Activated T-helper 1 cell treated with Interleukin-2 at 50 U/mL for 16 hours (primary cell): ENCODE measurements around the gene JCAD.
A peak's percentile ranks its signal among the peaks of the same experiment; 100 is the strongest.
"Not testable (repeated sequence)": the region's sequence is repeated elsewhere in the genome, so short reads cannot be mapped to it uniquely, and the experiment has no call there.

Experiments
- DNase-seq: peaks from one replicate; pipeline ENCODE4 v3.0.0-alpha.2; 2020; ENCODE audit warnings: low read depth

The JCAD gene

GRCh38 chr10:30026578-30026977, 32.8 kb downstream of the JCAD start:
- DNase-seq: no peak

- DNase-seq: no peak
Observed at GRCh38 chr10:30026080-30026479, 33.3 kb downstream of the JCAD start.

- not testable (repeated sequence) for DNase-seq
Observed at GRCh38 chr10:30025428-30025827, 34.0 kb downstream of the JCAD start.

GRCh38 chr10:30022590-30022989, 36.8 kb downstream of the JCAD start:
- no peak for DNase-seq

DNA sequence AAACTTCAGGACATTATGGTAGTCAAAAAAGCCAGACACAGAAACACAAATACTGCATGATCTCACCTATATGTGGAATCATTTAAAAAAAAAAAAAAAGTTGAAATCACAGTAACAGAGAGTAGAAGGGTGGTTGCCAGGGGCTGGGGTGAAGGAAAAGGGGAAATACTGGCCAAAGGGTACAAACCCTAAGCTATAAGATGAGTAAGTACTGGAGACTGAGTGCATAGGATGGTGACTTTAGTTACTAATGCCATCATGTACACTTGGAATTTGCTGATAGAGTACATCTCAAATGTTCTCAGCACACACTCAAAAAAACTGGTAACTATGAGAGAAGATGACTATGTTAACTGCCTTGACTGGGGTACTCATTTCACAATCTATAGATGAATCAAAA, 39.9 kb downstream of the JCAD start:
- no peak for DNase-seq

GRCh38 chr10:30018496-30018895, 40.9 kb downstream of the JCAD start:
- DNase-seq: no peak

GRCh38 chr10:30017966-30018365, 41.4 kb downstream of the JCAD start:
- no peak for DNase-seq

- DNase-seq: no peak
Observed at GRCh38 chr10:30017556-30017955, 41.8 kb downstream of the JCAD start.

DNA sequence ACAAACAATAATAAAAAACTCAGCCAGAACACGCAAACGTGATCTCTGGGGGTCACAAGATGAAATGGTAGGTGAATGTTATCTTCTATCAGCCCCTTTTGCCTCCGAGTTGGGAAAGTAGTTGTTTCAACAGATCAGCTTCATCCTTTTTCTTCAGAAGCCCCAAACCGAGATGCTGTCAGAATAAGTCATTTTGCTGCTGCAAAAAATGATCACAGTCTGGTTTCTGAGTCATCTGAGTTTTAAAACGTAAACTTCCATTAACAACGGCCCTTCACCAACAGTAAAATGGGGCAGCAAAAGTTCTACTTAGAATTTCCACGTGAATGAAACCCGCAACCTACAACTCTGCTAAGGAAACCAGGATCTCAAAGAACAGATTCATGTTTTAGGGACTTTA, 44.9 kb downstream of the JCAD start:
- DNase-seq: no peak

DNA sequence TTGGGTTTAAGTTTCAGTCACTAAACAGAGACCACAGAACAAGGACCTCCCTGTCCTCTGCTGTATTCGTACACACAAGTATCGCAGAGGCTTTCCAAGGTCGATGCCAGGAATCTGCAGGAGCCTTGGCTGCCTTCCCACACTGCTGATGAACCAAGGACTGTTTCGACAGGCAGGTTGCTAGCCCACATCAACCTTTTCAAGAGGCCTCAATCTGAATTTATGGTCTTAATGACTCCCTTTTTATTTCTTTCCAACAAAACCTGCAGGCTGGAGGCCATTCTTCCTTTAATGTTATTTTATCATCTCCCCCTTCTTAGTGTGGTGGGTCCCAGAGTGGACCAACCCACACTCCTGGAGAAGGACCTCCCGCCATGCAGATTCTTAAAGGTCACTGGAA, 45.6 kb downstream of the JCAD start:
- DNase-seq: no peak

DNA sequence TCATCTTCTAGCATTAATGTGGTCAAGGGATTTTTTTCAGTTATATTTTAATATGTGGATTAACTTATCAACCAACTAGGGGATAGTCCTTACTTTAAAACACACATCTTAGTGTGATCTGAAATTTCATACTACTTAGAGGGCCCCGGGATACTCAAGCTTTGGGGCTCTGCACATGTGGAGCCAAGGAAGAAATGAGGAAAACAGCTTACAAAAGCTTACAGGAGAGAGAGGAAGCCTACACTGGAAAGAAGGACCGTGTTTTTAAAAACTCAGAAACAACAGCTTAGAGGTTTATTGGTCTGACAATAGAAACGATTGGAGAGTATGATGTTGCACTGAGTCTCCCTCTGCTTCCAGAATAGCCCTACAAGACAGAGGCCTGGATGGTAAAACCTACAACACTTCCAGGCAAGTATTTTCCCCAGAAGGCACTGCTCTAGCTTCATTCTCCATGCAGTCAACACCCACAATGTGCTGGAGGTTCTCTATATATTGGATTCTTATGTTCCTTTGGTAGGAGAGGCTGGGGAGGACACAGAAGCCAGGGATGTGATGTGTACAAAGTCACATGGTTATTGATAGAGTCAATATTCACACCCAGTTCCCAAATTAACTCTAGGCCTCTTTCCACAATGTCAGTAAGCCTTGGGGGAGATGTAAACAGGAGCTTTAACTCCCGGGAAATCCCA, 47.3 kb downstream of the JCAD start:
- no peak for DNase-seq

DNA sequence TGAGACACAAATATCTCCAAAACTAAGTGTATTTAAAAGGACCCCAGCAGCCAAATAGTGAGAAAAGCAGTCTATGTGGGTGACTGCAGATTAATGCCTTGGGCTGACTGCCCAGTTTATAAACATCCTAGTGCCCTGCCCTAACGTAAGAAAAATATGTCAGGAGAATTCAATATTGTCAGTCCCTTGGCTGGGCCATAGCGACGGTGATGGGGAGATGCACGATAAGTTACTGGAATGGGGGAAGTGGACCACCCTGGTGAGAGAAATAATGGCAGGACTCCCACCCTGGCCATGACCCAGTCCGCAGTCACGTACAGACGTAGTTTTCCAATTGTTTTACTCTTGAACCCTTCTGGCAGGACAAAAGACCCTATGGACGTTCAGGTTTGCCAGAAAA, 48.0 kb downstream of the JCAD start:
- DNase-seq: no peak

DNA sequence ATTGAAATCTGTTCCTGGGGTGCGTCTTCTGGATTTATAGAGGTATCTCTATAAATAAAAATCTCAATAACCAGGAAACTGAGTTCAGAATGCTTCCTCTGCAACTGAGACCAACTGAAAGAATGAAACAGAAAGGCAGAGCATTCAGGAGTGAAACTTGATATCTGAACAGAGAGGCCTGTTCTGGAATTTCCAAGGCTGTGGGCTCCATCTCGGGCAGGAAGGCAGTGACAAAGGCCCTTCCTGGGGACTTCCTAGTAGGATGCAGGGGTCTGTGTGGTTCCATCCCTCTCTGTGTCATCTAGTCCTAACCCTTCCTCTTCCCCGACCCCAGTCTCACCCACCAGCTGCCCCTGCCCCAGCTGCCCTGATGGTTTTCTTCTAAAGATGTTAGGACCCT, 52.0 kb downstream of the JCAD start:
- DNase-seq: no peak

DNA sequence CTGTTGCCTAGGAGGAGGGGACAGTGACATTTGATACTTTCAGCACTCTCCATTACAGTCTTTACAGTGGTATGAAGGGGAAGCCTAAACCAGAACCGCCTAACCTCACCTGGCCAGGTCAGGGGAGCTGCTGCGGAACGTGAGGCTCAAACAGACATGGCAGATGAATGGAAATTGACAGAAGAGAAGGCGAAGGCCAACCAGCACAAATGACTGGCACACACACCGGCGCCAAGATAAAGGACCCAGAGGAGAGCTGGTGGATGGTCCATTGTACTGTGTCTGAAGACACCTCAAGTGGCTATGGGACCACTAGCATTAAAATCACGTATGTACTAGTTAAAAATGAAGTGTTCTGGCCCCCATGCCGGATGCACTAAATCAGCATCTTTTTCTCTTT, 53.0 kb downstream of the JCAD start:
- DNase-seq: no peak

GRCh38 chr10:30005116-30005515, 54.3 kb downstream of the JCAD start:
- not testable (repeated sequence) for DNase-seq

DNA sequence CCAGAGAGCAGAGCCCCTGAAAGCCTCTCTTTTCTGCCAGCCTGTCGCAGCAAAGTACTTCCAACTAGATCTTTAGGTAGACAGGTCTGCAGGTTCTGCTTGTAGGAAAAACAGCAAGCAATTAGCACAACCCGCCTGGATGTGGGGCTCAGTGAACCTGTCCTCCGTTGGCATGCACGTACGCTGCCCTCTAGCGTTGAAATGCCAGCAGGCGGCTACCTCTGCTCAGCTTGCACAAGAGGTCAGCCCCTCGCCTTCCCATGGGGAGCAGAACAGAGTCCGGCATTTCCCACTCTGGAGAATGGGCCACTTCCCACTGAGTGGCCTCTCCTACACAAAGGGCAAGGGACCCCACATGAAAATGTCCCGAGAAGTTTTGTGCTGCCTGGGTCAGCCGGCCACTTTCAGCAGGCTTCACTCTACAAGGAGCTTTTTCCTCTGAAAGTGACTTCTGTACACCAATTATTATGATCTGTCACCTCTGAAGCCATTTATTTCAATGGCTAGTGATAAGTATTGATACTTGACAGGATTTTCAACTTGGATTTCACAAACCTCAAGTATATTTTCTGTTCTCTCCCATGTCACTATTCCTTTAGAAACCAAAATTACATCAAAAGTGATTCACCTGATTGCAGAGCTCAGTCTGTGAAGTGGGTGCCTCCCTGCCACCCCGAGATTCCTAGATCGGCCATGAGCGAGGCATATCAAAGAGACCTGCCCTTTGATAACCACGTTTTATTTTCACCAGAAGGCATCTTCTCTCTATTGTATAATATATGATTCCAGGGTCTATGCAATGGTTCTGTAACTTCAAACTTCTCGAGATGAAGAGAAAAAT, 56.7 kb downstream of the JCAD start:
- peak; percentile 22 for DNase-seq

- DNase-seq: no peak
Observed at GRCh38 chr10:30000802-30001571, 58.4 kb downstream of the JCAD start.

- peak; percentile 52 for DNase-seq
Observed at GRCh38 chr10:29998142-29998808, 61.1 kb downstream of the JCAD start.

GRCh38 chr10:29994811-29995210, 64.6 kb downstream of the JCAD start:
- no peak for DNase-seq

DNA sequence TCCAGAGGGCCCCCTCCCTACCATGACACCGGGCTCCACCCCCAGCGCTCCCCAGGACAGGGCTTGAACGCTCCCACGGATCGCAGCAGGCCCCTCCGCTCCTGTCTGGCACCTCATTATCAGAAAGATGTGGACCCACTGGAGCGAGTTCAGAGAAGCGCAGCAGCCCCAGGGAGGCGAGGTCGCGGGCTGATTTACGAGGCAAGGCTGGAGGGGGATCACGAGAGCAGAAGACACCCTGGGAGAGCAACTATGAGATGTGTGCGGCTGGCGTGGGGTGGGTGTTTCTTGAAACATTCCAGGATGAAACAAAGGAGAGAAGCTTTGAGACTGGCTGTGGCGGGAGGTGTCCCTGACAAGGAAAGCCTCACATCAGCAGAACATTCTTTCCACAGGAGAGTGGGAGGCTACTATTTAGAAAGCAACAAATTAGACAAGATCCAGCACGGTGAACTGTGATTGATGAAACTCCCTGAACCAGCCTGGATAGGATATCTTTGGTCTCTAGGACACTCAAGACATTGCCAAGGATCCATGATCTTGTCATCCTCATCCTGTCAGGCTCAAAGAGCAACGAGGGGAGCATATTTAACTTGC, 66.0 kb downstream of the JCAD start:
- DNase-seq: no peak

DNA sequence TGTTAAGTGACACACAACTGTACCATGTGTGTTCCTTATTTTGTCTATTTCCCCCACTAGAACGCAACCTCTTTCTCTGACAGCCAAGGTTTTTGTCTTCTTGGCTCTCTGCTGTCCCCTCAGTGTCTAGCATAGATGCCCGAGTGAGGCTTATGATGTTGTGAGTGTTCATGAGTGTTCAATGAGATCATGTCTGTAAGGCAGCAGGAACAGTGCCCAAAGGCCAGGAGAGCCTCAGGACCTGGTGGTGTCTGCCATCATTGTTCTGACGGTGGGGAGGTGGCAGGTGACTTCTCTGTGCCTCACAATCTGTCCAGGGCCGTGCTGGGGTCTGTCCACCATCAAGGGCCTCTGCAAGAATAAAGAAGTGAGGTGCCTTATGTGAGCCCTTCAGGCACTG, 66.5 kb downstream of the JCAD start:
- DNase-seq: no peak

- DNase-seq: no peak
Observed at GRCh38 chr10:29991382-29991781, 68.0 kb downstream of the JCAD start.
